OCI-LY7 (cell line): Measurements from ENCODE around the gene SLC17A4.

Experiments
- EZH2phosphoT487 ChIP-seq: fragments of 200-600 bp; sonication (generic); IDR thresholded peaks from 2 replicates; pipeline ENCODE4 v1.6.1; 2018; ENCODE audit warnings: low read depth, borderline replicate concordance, mild to moderate bottlenecking, mixed run types, antibody characterized with exemption, low read length, moderate library complexity, mixed read lengths
- TF ChIP-seq, protein P1 (sequence below): fragments of 200-600 bp; sonication (generic); conservative IDR thresholded peaks from 2 replicates; pipeline ENCODE4 v1.5.1; 2014; ENCODE audit warnings: mild to moderate bottlenecking, antibody characterized with exemption, low read length, moderate library complexity, mixed read lengths

DNA sequence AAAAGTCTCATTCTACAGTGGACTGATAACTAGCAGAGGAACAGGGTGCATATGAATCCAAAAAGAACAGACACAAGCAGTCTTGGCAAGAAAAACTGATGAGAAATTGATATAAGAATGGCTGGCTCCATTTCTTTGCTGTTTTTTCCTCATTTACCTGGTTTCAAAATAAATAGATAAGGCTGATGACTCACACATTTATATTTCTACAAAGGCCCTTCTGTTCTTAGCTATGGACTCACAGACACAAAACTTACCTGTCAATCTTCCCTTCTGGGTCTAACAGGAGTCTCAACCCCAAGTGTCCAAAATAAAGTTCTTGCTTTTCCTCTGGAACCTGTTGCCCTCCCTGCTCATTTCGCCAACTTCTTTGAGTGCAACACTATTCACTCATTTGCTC is 941 bp downstream of the SLC17A4 start:
- TF ChIP-seq, protein P1, sequence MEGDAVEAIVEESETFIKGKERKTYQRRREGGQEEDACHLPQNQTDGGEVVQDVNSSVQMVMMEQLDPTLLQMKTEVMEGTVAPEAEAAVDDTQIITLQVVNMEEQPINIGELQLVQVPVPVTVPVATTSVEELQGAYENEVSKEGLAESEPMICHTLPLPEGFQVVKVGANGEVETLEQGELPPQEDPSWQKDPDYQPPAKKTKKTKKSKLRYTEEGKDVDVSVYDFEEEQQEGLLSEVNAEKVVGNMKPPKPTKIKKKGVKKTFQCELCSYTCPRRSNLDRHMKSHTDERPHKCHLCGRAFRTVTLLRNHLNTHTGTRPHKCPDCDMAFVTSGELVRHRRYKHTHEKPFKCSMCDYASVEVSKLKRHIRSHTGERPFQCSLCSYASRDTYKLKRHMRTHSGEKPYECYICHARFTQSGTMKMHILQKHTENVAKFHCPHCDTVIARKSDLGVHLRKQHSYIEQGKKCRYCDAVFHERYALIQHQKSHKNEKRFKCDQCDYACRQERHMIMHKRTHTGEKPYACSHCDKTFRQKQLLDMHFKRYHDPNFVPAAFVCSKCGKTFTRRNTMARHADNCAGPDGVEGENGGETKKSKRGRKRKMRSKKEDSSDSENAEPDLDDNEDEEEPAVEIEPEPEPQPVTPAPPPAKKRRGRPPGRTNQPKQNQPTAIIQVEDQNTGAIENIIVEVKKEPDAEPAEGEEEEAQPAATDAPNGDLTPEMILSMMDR: no peak
- no peak for TF ChIP-seq EZH2phosphoT487
